Liver (tissue), 3 donors: ENCODE data around the gene ZNF92.

Experiments used
- CTCF ChIP-seq: fragments of 150-350 bp; IDR thresholded peaks from 2 replicates; pipeline ENCODE4 v1.5.1; 2017; ENCODE audit warnings: improper control_type of control experiment, low read depth, low read length; ENCODE audit not compliant: missing input control
- MAX ChIP-seq: IDR thresholded peaks from 2 replicates; pipeline ENCODE4 v1.6.1; 2016; ENCODE audit warnings: antibody characterized with exemption
- RAD21 ChIP-seq, 2 donors: IDR thresholded peaks; 2 replicates each; pipeline ENCODE4 v1.6.1; 2016; ENCODE audit warnings: antibody characterized with exemption in 2 of 2, mild to moderate bottlenecking in 2 of 2
- YY1 ChIP-seq: IDR thresholded peaks from 2 replicates; pipeline ENCODE4 v1.6.1; 2016; ENCODE audit warnings: antibody characterized with exemption, mild to moderate bottlenecking
- ZBTB33 ChIP-seq: IDR thresholded peaks from 2 replicates; pipeline ENCODE4 v1.6.1; 2016; ENCODE audit warnings: antibody characterized with exemption
- TF ChIP-seq, protein P1 (sequence below): IDR thresholded peaks from 2 replicates; pipeline ENCODE4 v1.6.1; 2016; ENCODE audit warnings: antibody characterized with exemption
- donor health status: healthy.
- donor health status: healthy.

DNA sequence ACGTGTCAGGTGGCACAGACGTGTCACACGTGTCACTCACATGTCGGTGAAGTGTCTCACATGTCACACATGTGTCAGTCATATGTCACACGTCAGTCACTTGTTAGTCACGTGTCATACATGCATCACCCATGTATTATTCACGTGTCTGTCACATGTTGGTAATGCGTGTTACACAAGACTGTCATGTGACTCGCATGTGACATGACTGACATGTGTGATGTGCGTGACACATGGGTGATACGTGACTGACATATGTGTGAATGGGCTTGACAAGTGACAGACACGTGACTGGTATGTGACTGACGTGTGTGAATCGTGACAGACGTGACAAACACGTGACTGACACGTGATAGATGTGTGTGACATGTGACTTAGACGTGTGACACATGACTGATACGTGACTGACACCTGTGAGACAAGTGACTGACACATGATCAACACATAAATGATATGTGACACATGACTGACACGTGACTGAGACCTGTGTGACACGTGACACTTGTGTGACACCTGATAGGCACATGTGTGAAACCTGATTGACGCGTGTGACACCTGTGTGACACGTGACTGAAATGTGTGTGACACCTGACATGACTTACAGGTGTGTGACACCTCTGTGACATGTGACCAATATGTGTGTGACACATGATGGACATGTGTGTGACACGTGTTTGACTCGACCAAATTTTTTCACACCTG is 56.1 kb downstream of the ZNF92 start:
- TF ChIP-seq MAX: no peak
- no peak for TF ChIP-seq CTCF
- TF ChIP-seq ZBTB33: no peak
- TF ChIP-seq, protein P1, sequence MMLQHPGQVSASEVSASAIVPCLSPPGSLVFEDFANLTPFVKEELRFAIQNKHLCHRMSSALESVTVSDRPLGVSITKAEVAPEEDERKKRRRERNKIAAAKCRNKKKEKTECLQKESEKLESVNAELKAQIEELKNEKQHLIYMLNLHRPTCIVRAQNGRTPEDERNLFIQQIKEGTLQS: no peak
- TF ChIP-seq YY1: no peak
- no peak for TF ChIP-seq RAD21 (IDR thresholded peaks at IDR 0.05)
